ENCODE measurements around the gene ARMC6.

Gene ARMC6

DNA sequence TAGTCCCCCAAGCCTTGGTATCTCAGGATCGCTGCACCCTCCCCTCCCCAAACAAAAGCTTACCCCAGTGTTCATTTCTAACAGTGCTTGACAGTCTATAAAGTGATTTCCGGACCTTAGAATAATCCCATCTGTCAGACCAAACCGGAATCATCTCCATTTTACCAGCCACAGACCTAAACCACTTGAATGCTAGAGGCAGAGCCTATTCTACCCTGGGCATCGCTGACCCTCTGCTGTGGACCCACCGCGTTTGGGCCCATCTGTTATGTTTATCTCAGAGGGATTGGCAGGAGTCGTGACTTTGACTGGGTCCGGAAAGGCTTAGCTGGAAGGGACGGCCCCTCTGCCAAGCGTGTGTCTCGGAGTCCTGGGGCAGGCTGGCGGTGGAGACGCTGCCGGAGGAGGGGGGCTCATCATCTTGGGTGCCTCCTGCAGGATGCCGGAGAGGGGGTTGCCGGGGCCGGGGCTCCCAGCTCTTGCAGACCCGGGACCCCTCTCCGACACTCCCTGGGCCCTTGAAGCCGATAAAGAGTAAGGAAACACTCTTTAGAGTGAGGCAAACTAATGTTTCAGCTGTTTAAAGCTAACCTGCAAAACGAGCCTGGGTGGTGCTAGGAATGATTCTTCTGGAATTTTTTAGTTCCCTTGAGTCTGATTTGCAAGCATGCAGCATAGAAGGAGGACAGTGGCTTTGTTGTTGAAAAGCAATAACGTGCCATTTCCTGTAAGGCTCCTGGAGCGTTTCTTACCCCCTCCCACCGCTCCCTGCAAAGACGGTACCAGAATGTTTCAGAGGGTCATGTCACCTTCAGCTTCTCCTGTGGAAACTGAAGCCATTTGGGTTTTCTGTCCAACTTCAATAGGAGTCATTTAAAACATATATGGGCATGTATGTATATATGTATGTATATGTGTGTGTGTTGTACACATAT, 31.7 kb downstream of the ARMC6 start:
- H3K4me3 ChIP-seq (ENCODE audit: insufficient read depth, low read length, poor library complexity, severe bottlenecking): peak overlapping the region; percentile 69
- no peaks in the 10 kb centered on the region for H4K20me1 ChIP-seq (ENCODE audit: low read depth, low read length)
- no peaks in the 10 kb centered on the region for H3K27me3 ChIP-seq (ENCODE audit: low read length)
- peak overlapping the region; percentile 45 for H3K27ac ChIP-seq (ENCODE audit: low read depth, low read length)
- H2AFZ ChIP-seq (ENCODE audit: low read depth, low read length, severe bottlenecking): peak overlapping the region; percentile 22
- no peak for TF ChIP-seq EZH2phosphoT487 (conservative IDR thresholded peaks at IDR 0.05; ENCODE audit: low read length)
- TF ChIP-seq, protein P1, sequence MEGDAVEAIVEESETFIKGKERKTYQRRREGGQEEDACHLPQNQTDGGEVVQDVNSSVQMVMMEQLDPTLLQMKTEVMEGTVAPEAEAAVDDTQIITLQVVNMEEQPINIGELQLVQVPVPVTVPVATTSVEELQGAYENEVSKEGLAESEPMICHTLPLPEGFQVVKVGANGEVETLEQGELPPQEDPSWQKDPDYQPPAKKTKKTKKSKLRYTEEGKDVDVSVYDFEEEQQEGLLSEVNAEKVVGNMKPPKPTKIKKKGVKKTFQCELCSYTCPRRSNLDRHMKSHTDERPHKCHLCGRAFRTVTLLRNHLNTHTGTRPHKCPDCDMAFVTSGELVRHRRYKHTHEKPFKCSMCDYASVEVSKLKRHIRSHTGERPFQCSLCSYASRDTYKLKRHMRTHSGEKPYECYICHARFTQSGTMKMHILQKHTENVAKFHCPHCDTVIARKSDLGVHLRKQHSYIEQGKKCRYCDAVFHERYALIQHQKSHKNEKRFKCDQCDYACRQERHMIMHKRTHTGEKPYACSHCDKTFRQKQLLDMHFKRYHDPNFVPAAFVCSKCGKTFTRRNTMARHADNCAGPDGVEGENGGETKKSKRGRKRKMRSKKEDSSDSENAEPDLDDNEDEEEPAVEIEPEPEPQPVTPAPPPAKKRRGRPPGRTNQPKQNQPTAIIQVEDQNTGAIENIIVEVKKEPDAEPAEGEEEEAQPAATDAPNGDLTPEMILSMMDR (IDR thresholded peaks at IDR 0.05; ENCODE audit: insufficient read depth, low read length, poor library complexity, severe bottlenecking): no peak
- no peaks in the 10 kb centered on the region for H3K9me3 ChIP-seq (ENCODE audit: insufficient read depth, low read length)
- peak overlapping the region; percentile 88 for H3K4me2 ChIP-seq (ENCODE audit: low read depth, low read length, poor library complexity, severe bottlenecking)
- H3K9ac ChIP-seq (ENCODE audit: low read length): peak overlapping the region; percentile 62
- H3K9me2 ChIP-seq (replicated peaks; ENCODE audit: insufficient read depth, low read length): no peaks in the 10 kb centered on the region
- no peaks in the 10 kb centered on the region for H3K36me3 ChIP-seq (ENCODE audit: low read length)
- peaks cover 14% of the 10 kb centered on the region for H3K79me2 ChIP-seq (ENCODE audit: insufficient read depth, low read length)
- H3F3A ChIP-seq (ENCODE audit: insufficient read depth): peaks cover 17% of the 10 kb centered on the region; the same call in 1 of the 2 replicates

DNA sequence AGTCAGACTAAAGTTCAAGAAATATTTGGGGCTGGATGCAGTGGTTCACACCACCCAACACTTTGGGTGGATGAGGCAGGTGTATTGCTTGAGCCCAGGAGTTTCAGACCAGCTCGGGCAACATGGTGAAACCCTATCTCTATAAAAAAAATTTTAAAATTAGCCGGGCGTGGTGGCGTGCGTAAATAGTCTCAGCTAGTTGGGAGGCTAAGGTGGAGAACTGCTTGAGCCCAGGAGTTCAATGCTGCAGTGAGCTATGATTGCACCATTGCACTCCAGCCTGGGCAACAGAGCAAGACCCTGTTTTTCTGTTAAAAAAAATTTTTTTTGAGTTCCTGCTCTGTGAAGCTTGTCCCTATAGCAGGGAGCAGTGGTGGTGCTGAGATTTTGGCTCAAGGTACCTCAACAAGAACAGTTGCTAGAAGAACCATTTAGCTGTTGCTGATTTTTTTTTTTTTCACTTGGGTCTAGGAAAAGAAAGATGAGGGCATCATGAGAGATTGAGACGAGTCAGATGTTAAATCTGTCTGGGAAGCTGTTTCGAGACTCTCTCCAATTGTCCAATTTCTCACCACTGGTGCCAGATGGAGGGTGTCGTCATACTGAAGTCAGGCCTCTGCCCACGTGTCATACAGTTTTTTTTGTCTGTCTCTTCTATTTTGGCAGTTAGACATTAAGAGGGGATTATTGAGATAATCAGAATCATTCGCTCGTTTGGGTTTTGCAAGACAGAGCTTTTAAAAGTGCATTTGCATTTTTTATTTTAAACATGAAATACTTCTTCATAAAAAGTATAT, 34.1 kb downstream of the ARMC6 start:
- H3K27ac ChIP-seq (ENCODE audit: low read depth, low read length): no peak overlapping the region
- TF ChIP-seq, protein P1 (IDR thresholded peaks at IDR 0.05; ENCODE audit: insufficient read depth, low read length, poor library complexity, severe bottlenecking): no peak
- no peak for TF ChIP-seq EZH2phosphoT487 (conservative IDR thresholded peaks at IDR 0.05; ENCODE audit: low read length)
- H3K79me2 ChIP-seq (ENCODE audit: insufficient read depth, low read length): peaks cover 16% of the 10 kb centered on the region
- H4K20me1 ChIP-seq (ENCODE audit: low read depth, low read length): no peaks in the 10 kb centered on the region
- no peak overlapping the region for H2AFZ ChIP-seq (ENCODE audit: low read depth, low read length, severe bottlenecking)
- H3K9ac ChIP-seq (ENCODE audit: low read length): no peak overlapping the region; the same call in 1 of the 2 replicates
- H3K27me3 ChIP-seq (ENCODE audit: low read length): no peaks in the 10 kb centered on the region
- no peaks in the 10 kb centered on the region for H3K9me2 ChIP-seq (replicated peaks; ENCODE audit: insufficient read depth, low read length)
- H3F3A ChIP-seq (ENCODE audit: insufficient read depth): peaks cover 11% of the 10 kb centered on the region; the same call in 1 of the 2 replicates
- H3K4me2 ChIP-seq (ENCODE audit: low read depth, low read length, poor library complexity, severe bottlenecking): no peak overlapping the region
- no peak overlapping the region for H3K4me3 ChIP-seq (ENCODE audit: insufficient read depth, low read length, poor library complexity, severe bottlenecking)
- H3K36me3 ChIP-seq (ENCODE audit: low read length): no peaks in the 10 kb centered on the region
- no peaks in the 10 kb centered on the region for H3K9me3 ChIP-seq (ENCODE audit: insufficient read depth, low read length)

DNA sequence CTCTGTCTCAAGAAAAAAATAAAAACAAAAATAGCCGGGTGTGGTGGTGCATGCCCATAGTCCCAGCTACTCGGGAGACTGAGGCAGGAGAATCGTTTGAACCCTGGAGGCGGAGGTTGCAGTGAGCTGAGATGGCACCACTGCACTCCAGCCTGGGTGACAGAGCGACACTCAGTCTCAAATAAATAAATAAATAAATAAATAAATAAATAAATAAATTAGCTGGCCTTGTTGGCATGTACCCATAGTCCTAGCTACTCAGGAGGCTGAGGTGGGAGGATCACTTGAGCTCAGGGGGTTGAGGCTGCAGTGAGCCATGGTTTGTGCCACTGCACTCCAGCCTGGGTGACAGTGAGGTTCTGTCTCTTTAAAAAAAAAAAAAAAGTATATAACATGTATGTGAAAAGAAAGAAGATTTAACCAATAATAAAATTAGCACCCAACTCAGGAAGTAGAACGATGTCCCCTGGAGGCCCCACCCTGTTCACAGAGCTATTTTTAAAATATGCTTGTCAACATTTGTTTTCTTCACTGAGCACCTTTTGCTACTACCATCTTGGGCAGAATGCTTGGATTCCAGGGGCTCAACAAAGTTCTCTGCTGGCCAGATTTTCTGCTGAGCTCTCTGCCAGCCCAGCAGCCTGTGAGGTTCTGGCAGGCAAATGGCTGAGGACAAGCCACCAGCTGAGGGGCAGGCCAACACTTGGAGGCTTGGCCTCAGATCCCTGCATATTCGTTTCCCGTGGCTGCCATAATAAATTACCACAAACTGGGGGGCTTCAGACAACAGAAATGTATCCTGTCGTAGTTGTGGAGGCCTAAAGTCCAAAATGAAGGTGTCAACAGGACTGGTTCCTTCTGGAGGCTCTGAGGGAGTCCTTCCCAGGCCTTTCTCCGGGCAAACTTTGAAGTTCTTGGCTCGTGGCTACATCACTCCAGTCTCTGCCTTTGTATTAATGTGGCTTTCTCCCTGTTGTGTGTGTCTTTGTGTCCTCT, 35.6 kb downstream of the ARMC6 start:
- Histone ChIP-seq H3K4me3 (ENCODE audit: insufficient read depth, low read length, poor library complexity, severe bottlenecking) (no peak overlapping the region), H3K9me2 (replicated peaks; ENCODE audit: insufficient read depth, low read length) (no peaks in the 10 kb centered on the region), H2AFZ (ENCODE audit: low read depth, low read length, severe bottlenecking) (no peak overlapping the region), H4K20me1 (ENCODE audit: low read depth, low read length) (no peaks in the 10 kb centered on the region), H3K27me3 (ENCODE audit: low read length) (no peaks in the 10 kb centered on the region), H3K4me2 (ENCODE audit: low read depth, low read length, poor library complexity, severe bottlenecking) (no peak overlapping the region), H3K9me3 (ENCODE audit: insufficient read depth, low read length) (no peaks in the 10 kb centered on the region), H3K79me2 (ENCODE audit: insufficient read depth, low read length) (peaks cover 16% of the 10 kb centered on the region), H3F3A (ENCODE audit: insufficient read depth) (0 out of 2 replicates have a peak, but pooled peaks cover 4% of the 10 kb centered on the region), H3K36me3 (ENCODE audit: low read length) (no peaks in the 10 kb centered on the region), H3K9ac (ENCODE audit: low read length) (no peak overlapping the region), H3K27ac (ENCODE audit: low read depth, low read length) (peak overlapping the region; percentile 40)
- TF ChIP-seq, protein P1 (IDR thresholded peaks at IDR 0.05; ENCODE audit: insufficient read depth, low read length, poor library complexity, severe bottlenecking): no peak
- TF ChIP-seq EZH2phosphoT487 (conservative IDR thresholded peaks at IDR 0.05; ENCODE audit: low read length): no peak

Measured in SU-DHL-6 (cell line).